Endothelial cell of umbilical vein (primary cell): ENCODE data around the gene ATG5. TPM values are rescaled to one million over a fixed set of nuclear protein-coding genes. Genes with fewer than 3 reads are reported as not detected.

Experiments
- BruUV-seq: library from RNA; stranded (reverse); fragments of 400-500 nt; replicated peaks from 2 replicates; lab custom pipeline; 2021; lab: Mats Ljungman, UMichigan
- CTCF ChIA-PET: fragments of 300-600, 350-600 bp; sonication (Branson Sonifier 250); formaldehyde crosslinking; loops from one replicate; lab custom pipeline; 2021; ENCODE audit warnings: antibody characterized with exemption, inconsistent platforms; lab: Charles Lee
- POLR2A ChIA-PET: fragments of 300-600, 350-600 bp; sonication (Branson Sonifier 250); formaldehyde crosslinking; loops from one replicate; lab custom pipeline; 2021; ENCODE audit warnings: antibody characterized with exemption, inconsistent platforms; lab: Charles Lee
- DNase-seq: peaks from one replicate; pipeline ENCODE4 v3.0.0-alpha.2; 2011; ENCODE audit warnings: low read depth, low spot score
- FAIRE-seq: peaks from 2 replicates; lab custom pipeline; 2011; peaks lifted over from hg19 to GRCh38; lab: Jason Lieb, UNC
- H2AFZ ChIP-seq: 2 replicates; pipeline ENCODE4 v1.6.0; 2012; ENCODE audit warnings: low read depth, low read length, control low read depth, inconsistent platforms
- H3K27ac ChIP-seq: 2 replicates; pipeline ENCODE4 v1.5.1; 2011; ENCODE audit warnings: low read depth, mild to moderate bottlenecking, control low read depth, low read length, moderate library complexity; ENCODE audit not compliant: insufficient read depth
- H3K27me3 ChIP-seq, 2 experiments: 2 replicates each; pipeline versions ENCODE4 v1.6.0 to v1.6.1; 2011; ENCODE audit warnings: low read length in 2 of 2, mixed read lengths in 1 of 2; ENCODE audit not compliant: control insufficient read depth in 2 of 2, insufficient read depth in 2 of 2
- H3K36me3 ChIP-seq, 2 experiments: 2 replicates in 1 of 2; 3 replicates in 1 of 2; pipeline ENCODE4 v1.5.1; 2011; ENCODE audit warnings: low read length in 2 of 2, mild to moderate bottlenecking in 1 of 2, moderate library complexity in 1 of 2; ENCODE audit not compliant: control insufficient read depth in 2 of 2, insufficient read depth in 2 of 2; ENCODE audit errors: extremely low read depth in 1 of 2
- H3K4me1 ChIP-seq: 3 replicates; pipeline ENCODE4 v1.5.1; 2011; ENCODE audit warnings: mild to moderate bottlenecking, low read length; ENCODE audit not compliant: control insufficient read depth, insufficient read depth; ENCODE audit errors: extremely low read depth
- H3K4me2 ChIP-seq: 2 replicates; pipeline ENCODE4 v1.6.1; 2011; ENCODE audit warnings: low read length, control low read depth, mixed read lengths; ENCODE audit not compliant: insufficient read depth
- H3K4me3 ChIP-seq, 3 experiments: fragments of 200-600 bp in 1 of 3; sonication (generic), shearing (Covaris generic) in 1 of 3; replicated peaks in 1 of 3; 2 replicates each; pipeline ENCODE4 v1.5.1; 2011 to 2016; ENCODE audit warnings: control low read depth in 3 of 3, low read length in 3 of 3, mild to moderate bottlenecking in 2 of 3, inconsistent platforms in 1 of 3, low read depth in 1 of 3, moderate library complexity in 1 of 3; ENCODE audit not compliant: insufficient read depth in 1 of 3
- H3K79me2 ChIP-seq: 2 replicates; pipeline ENCODE4 v1.6.0; 2012; ENCODE audit warnings: low read length, inconsistent platforms; ENCODE audit not compliant: control insufficient read depth, insufficient read depth
- H3K9ac ChIP-seq: replicated peaks from 2 replicates; pipeline ENCODE3; 2011; ENCODE audit warnings: low read length, control low read depth; ENCODE audit not compliant: insufficient read depth; ENCODE audit errors: extremely low read depth
- H3K9me1 ChIP-seq: replicated peaks from 3 replicates; pipeline ENCODE4 v1.6.0; 2011; ENCODE audit warnings: mild to moderate bottlenecking, low read length; ENCODE audit not compliant: control insufficient read depth, insufficient read depth; ENCODE audit errors: extremely low read depth
- H3K9me3 ChIP-seq: replicated peaks from 2 replicates; pipeline ENCODE4 v1.5.1; 2012; ENCODE audit warnings: low read length, inconsistent platforms; ENCODE audit not compliant: control insufficient read depth, insufficient read depth
- H4K20me1 ChIP-seq: replicated peaks from 2 replicates; pipeline ENCODE3; 2011; ENCODE audit warnings: mild to moderate bottlenecking, low read length; ENCODE audit not compliant: control insufficient read depth, insufficient read depth; ENCODE audit errors: extremely low read depth
- CTCF ChIP-seq, 2 donors: IDR thresholded peaks; 1 replicate in 1 of 2; 2 replicates in 1 of 2; pipeline ENCODE4 v1.5.1; 2011; ENCODE audit warnings: low read length in 2 of 2, mild to moderate bottlenecking in 2 of 2, moderate library complexity in 2 of 2, control low read depth in 1 of 2, inconsistent platforms in 1 of 2, low read depth in 1 of 2; ENCODE audit not compliant: insufficient read depth in 1 of 2; ENCODE audit errors: extremely low read depth in 1 of 2
- EZH2 ChIP-seq: IDR thresholded peaks from 2 replicates; pipeline ENCODE4 v1.6.1; 2012; ENCODE audit warnings: borderline replicate concordance, low read depth, mild to moderate bottlenecking, moderate library complexity, low read length, inconsistent platforms; ENCODE audit not compliant: severe bottlenecking
- FOS ChIP-seq: IDR thresholded peaks from 2 replicates; pipeline ENCODE4 v1.6.1; 2011; ENCODE audit warnings: mild to moderate bottlenecking, low read length, moderate library complexity, borderline replicate concordance; ENCODE audit not compliant: insufficient read depth
- GATA2 ChIP-seq: IDR thresholded peaks from 2 replicates; pipeline ENCODE4 v1.7.0; 2011; ENCODE audit warnings: low read depth, mild to moderate bottlenecking, moderate library complexity, mixed read lengths, low read length; ENCODE audit not compliant: insufficient read length, insufficient read depth
- JUN ChIP-seq: IDR thresholded peaks from 2 replicates; pipeline ENCODE4 v1.6.1; 2011; ENCODE audit warnings: borderline replicate concordance, low read depth; ENCODE audit not compliant: insufficient read length, insufficient read depth
- MYC ChIP-seq: IDR thresholded peaks from one replicate; pipeline ENCODE4 v1.6.1; 2011; ENCODE audit warnings: mild to moderate bottlenecking, low read depth, low read length
- POLR2A ChIP-seq: IDR thresholded peaks from 2 replicates; pipeline ENCODE4 v1.6.1; 2012; ENCODE audit warnings: low read depth, mild to moderate bottlenecking, control low read depth, low read length
- POLR2AphosphoS5 ChIP-seq: IDR thresholded peaks from 2 replicates; pipeline ENCODE4 v1.6.1; 2012; ENCODE audit warnings: low read depth, mild to moderate bottlenecking, control low read depth, low read length, moderate library complexity; ENCODE audit not compliant: insufficient read depth
- dilution Hi-C: fragments of 300-500 bp; cut with MboI; formaldehyde crosslinking; loops from one replicate; pipeline ENCODE4 v1.15.0; 2019; ENCODE audit warnings: low sequenced_read_pairs; ENCODE audit not compliant: extremely low pct_ligation_motif_present
- intact Hi-C: fragments of 100-400 bp; cut with micrococcal nuclease; formaldehyde crosslinking; loops from one replicate; pipeline ENCODE4 v1.10.0; 2022
- polyA plus RNA-seq, 4 experiments: library from polyadenylated mRNA; depleted of rRNA in 3 of 4; stranded (reverse) in 3 of 4; unstranded in 1 of 4; fragments of >200 nt; gene quantifications; 2 replicates each; pipeline versions ENCODE4 v1.2.1 to v1.2.3, GENCODE V29; 2011 to 2012; ENCODE audit warnings: missing spikeins in 1 of 4
- total RNA-seq: library from RNA; stranded (reverse); gene quantifications from 2 replicates; pipeline ENCODE4 v1.2.3, GENCODE V29; 2021
- TF ChIP-seq, protein P1 (sequence below): IDR thresholded peaks from 2 replicates; pipeline ENCODE4 v1.6.1; 2011; ENCODE audit not compliant: insufficient read depth, insufficient read length

Gene ATG5
- total and polyA plus RNA-seq, 2 donors (not counting 3 experiments of a cell fraction or from before 2014, with no cell fraction given), result 14.1 to 32.8 TPM

- H2AFZ ChIP-seq, result no peak overlapping the region
- FAIRE-seq, result no peak
Observed at GRCh38 chr6:106162921-106163320, 162.6 kb downstream of the ATG5 start.

More at GRCh38 chr6:106162921-106163320, 162.6 kb downstream of the ATG5 start:
- Histone ChIP-seq H3K9ac (no peak overlapping the region), H3K4me1 (no peaks in the 10 kb centered on the region), H3K9me3 (no peaks in the 10 kb centered on the region), H3K27ac (no peak overlapping the region), H3K9me1 (no peaks in the 10 kb centered on the region), H4K20me1 (no peaks in the 10 kb centered on the region), H3K4me3 (no peak overlapping the region), H3K27me3 (no peaks in the 10 kb centered on the region), H3K79me2 (no peaks in the 10 kb centered on the region), H3K36me3 (no peaks in the 10 kb centered on the region), H3K4me2 (no peak overlapping the region)
- dilution Hi-C loops, result no loop called here
- TF ChIP-seq POLR2A (no peak), EZH2 (no peak), MYC (no peak), FOS (no peak), CTCF (IDR thresholded peaks at IDR 0.05; ENCODE audit: extremely low read depth in 1 of 2, insufficient read depth in 1 of 2, low read depth in 1 of 2, low read length in 2 of 2) (no peak), JUN (no peak), POLR2AphosphoS5 (no peak), GATA2 (no peak)
- TF ChIP-seq, protein P1, sequence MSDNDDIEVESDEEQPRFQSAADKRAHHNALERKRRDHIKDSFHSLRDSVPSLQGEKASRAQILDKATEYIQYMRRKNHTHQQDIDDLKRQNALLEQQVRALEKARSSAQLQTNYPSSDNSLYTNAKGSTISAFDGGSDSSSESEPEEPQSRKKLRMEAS, result no peak
- intact Hi-C loops, result no loop called here
- no peak for DNase-seq
- no TSS peak for BruUV-seq
- POLR2A ChIA-PET, result no interaction called here
- CTCF ChIA-PET, result interaction anchor here (1.3 to 1.6 kb wide), 2 partner anchors 731 to 760 kb away, joined by 3 to 4 read pairs; partner anchors contain the start of gene PREP
